Mucosa of descending colon (tissue), 3 donors: ENCODE measurements around the gene MAGOH. TPM values are rescaled to one million over a fixed set of nuclear protein-coding genes. Genes with fewer than 3 reads are reported as not detected.

Source experiments
- ATAC-seq: fragments of 200-7000 bp; cut with Tn5 transposase; one replicate; pipeline ENCODE4 v1.9.1; 2020; ENCODE audit warnings: mild to moderate bottlenecking, moderate library complexity
- DNase-seq, 3 donors: peaks; one replicate each; pipeline ENCODE4 v3.0.0-alpha.2; 2020
- H3K36me3 ChIP-seq: fragments of 200-600 bp; one replicate; pipeline ENCODE4 v1.8.0; 2021; ENCODE audit warnings: low read depth, mild to moderate bottlenecking
- H3K4me1 ChIP-seq: fragments of 200-600 bp; one replicate; pipeline ENCODE4 v1.8.0; 2021; ENCODE audit warnings: low read depth, mild to moderate bottlenecking
- H3K4me3 ChIP-seq: fragments of 200-600 bp; one replicate; pipeline ENCODE4 v1.8.0; 2021; ENCODE audit warnings: mild to moderate bottlenecking
- H3K9me3 ChIP-seq: fragments of 200-600 bp; one replicate; pipeline ENCODE4 v1.8.0; 2021; ENCODE audit warnings: mild to moderate bottlenecking
- CTCF ChIP-seq: fragments of 200-600 bp; IDR thresholded peaks from one replicate; pipeline ENCODE4 v1.8.0; 2022; ENCODE audit warnings: antibody characterized with exemption, mild to moderate bottlenecking
- intact Hi-C, 2 donors: fragments of 100-400 bp; cut with DNase I in 1 of 2; cut with micrococcal nuclease in 1 of 2; formaldehyde crosslinking; loops; one replicate each; pipeline versions ENCODE4 v1.11.0 to v1.11.1; 2022; cut with DNase I, micrococcal nuclease
- total RNA-seq, 3 donors: library from RNA; stranded (reverse); fragmentation: NEBNext Ultra II Directional in 2 of 3; extraction: Animal tissue kit (Norgen Biotek cat#: 25700) in 2 of 3; gene quantifications; one replicate each; pipeline versions ENCODE4 v1.2.1 to v1.2.4, GENCODE V29; 2021 to 2023
- donor health status: DM: no; HTN: no; CAD: no; lungs with moderate emphysema.
- donor health status: DM: no; HTN: no; CAD: no.
- donor health status: DM: no; HTN: yes; CAD: no.

MAGOH gene
- total RNA-seq, 3 donors from 2014 or later, result 30.3 to 36.3 (median 34.9) TPM

GRCh38 chr1:53276902-53277281, 38.6 kb upstream of the MAGOH start:
- no peaks in the 10 kb centered on the region for H3K36me3 ChIP-seq
- H3K4me3 ChIP-seq, result no peak overlapping the region
- no peak for TF ChIP-seq CTCF
- H3K9me3 ChIP-seq, result no peaks in the 10 kb centered on the region
- intact Hi-C loops, result loop anchor here in 1 of 2 donors (2.0 kb wide), 1 partner anchor 116 kb away; no protein-coding TSS in a partner anchor
- ATAC-seq (no peak), DNase-seq (no peak)
- no peaks in the 10 kb centered on the region for H3K4me1 ChIP-seq

- no peaks in the 10 kb centered on the region for H3K9me3 ChIP-seq
- H3K36me3 ChIP-seq, result no peaks in the 10 kb centered on the region
- intact Hi-C loops, result loop anchor here in 1 of 2 donors (2.0 kb wide), 1 partner anchor 116 kb away; no protein-coding TSS in a partner anchor
- no peaks in the 10 kb centered on the region for H3K4me1 ChIP-seq
- no peak for TF ChIP-seq CTCF
- H3K4me3 ChIP-seq, result no peak overlapping the region
- no peak for ATAC-seq
- no peak for DNase-seq
Measured at GRCh38 chr1:53276153-53276901, 38.0 kb upstream of the MAGOH start.

- no peak for TF ChIP-seq CTCF
- Histone ChIP-seq H3K4me3 (no peak overlapping the region), H3K4me1 (no peaks in the 10 kb centered on the region), H3K9me3 (no peaks in the 10 kb centered on the region), H3K36me3 (no peaks in the 10 kb centered on the region)
- DNase-seq (no peak), ATAC-seq (no peak)
- intact Hi-C loops, result no loop called here
Measured at GRCh38 chr1:53275566-53275965, 37.2 kb upstream of the MAGOH start.

GRCh38 chr1:53274541-53275185, 36.3 kb upstream of the MAGOH start:
- no peaks in the 10 kb centered on the region for H3K36me3 ChIP-seq
- H3K4me1 ChIP-seq, result no peaks in the 10 kb centered on the region
- no peak for ATAC-seq
- H3K9me3 ChIP-seq, result no peaks in the 10 kb centered on the region
- intact Hi-C loops, result no loop called here
- DNase-seq, result no peak
- no peak for TF ChIP-seq CTCF
- H3K4me3 ChIP-seq, result no peak overlapping the region

- Histone ChIP-seq H3K36me3 (no peaks in the 10 kb centered on the region), H3K4me3 (no peak overlapping the region), H3K4me1 (no peaks in the 10 kb centered on the region), H3K9me3 (no peaks in the 10 kb centered on the region)
- ATAC-seq (no peak), DNase-seq (no peak)
- TF ChIP-seq CTCF, result no peak
- intact Hi-C loops, result no loop called here
Measured at GRCh38 chr1:53274026-53274425, 35.7 kb upstream of the MAGOH start.
